Kidney epithelial cell (primary cell): Measurements from ENCODE around the gene TMTC1. TPM values are rescaled to one million over a fixed set of nuclear protein-coding genes. Genes with fewer than 3 reads are reported as not detected.
"Not testable (repeated sequence)": the region's sequence is repeated elsewhere in the genome, so short reads cannot be mapped to it uniquely, and the experiment has no call there.

ENCODE experiments used
- DNase-seq: peaks from one replicate; pipeline ENCODE4 v3.0.0-alpha.2; 2010; ENCODE audit warnings: low read depth
- H3K27me3 ChIP-seq: 2 replicates; pipeline ENCODE4 v1.6.0; 2011; ENCODE audit warnings: low read length; ENCODE audit not compliant: control insufficient read depth, insufficient read depth
- H3K36me3 ChIP-seq: 2 replicates; pipeline ENCODE4 v1.5.1; 2011; ENCODE audit warnings: low read length; ENCODE audit not compliant: control insufficient read depth, insufficient read depth
- H3K4me3 ChIP-seq: 2 replicates; pipeline ENCODE4 v1.5.1; 2011; ENCODE audit warnings: low read depth, mild to moderate bottlenecking, control low read depth, low read length
- CTCF ChIP-seq: IDR thresholded peaks from 2 replicates; pipeline ENCODE4 v1.5.1; 2011; ENCODE audit warnings: mild to moderate bottlenecking, moderate library complexity, low read length, control low read depth, inconsistent platforms; ENCODE audit not compliant: insufficient read depth, poor library complexity, severe bottlenecking
- total RNA-seq: library from RNA; depleted of rRNA; stranded (reverse); fragments of >200 nt; gene quantifications from 2 replicates; pipeline ENCODE4 v1.2.3, GENCODE V29; 2015

TMTC1 gene
- total RNA-seq, 1 donor from 2014 or later: 1.6 TPM

GRCh38 chr12:29563071-29563470, 220.7 kb downstream of the TMTC1 start:
- H3K36me3 ChIP-seq: no peaks in the 10 kb centered on the region
- no peak for DNase-seq
- TF ChIP-seq CTCF: no peak
- no peak overlapping the region for H3K4me3 ChIP-seq
- no peaks in the 10 kb centered on the region for H3K27me3 ChIP-seq

- no peaks in the 10 kb centered on the region for H3K27me3 ChIP-seq
- no peak overlapping the region for H3K4me3 ChIP-seq
- TF ChIP-seq CTCF: no peak
- no peaks in the 10 kb centered on the region for H3K36me3 ChIP-seq
- no peak for DNase-seq
Measured at GRCh38 chr12:29562110-29562804, 221.5 kb downstream of the TMTC1 start.

GRCh38 chr12:29561664-29562071, 222.1 kb downstream of the TMTC1 start:
- no peaks in the 10 kb centered on the region for H3K27me3 ChIP-seq
- no peak overlapping the region for H3K4me3 ChIP-seq
- DNase-seq: no peak
- H3K36me3 ChIP-seq: no peaks in the 10 kb centered on the region
- no peak for TF ChIP-seq CTCF

GRCh38 chr12:29559198-29559597, 224.5 kb downstream of the TMTC1 start:
- no peaks in the 10 kb centered on the region for H3K36me3 ChIP-seq
- no peaks in the 10 kb centered on the region for H3K27me3 ChIP-seq
- H3K4me3 ChIP-seq: no peak overlapping the region
- no peak for TF ChIP-seq CTCF
- no peak for DNase-seq

- DNase-seq: no peak
- TF ChIP-seq CTCF: no peak
- no peaks in the 10 kb centered on the region for H3K27me3 ChIP-seq
- H3K36me3 ChIP-seq: no peaks in the 10 kb centered on the region
- H3K4me3 ChIP-seq: no peak overlapping the region
Measured at GRCh38 chr12:29556363-29556762, 227.4 kb downstream of the TMTC1 start.

GRCh38 chr12:29555451-29555850, 228.3 kb downstream of the TMTC1 start:
- not testable (repeated sequence) for H3K36me3 ChIP-seq, H3K4me3 ChIP-seq, H3K27me3 ChIP-seq, DNase-seq
